Ishikawa (cell line): ENCODE data around the gene BFSP1.

Source experiments
- CEBPB ChIP-seq: IDR thresholded peaks from 2 replicates; pipeline ENCODE4 v1.6.1; 2012
- CREB1 ChIP-seq: IDR thresholded peaks from 2 replicates; pipeline ENCODE4 v1.6.1; 2012; ENCODE audit warnings: low read depth
- EP300 ChIP-seq: IDR thresholded peaks from 2 replicates; pipeline ENCODE4 v1.6.1; 2012; ENCODE audit warnings: borderline replicate concordance
- MAX ChIP-seq: IDR thresholded peaks from 2 replicates; pipeline ENCODE4 v1.6.1; 2012
- NFIC ChIP-seq: IDR thresholded peaks from 2 replicates; pipeline ENCODE4 v1.6.1; 2012
- RAD21 ChIP-seq: IDR thresholded peaks from 2 replicates; pipeline ENCODE4 v1.6.1; 2012; ENCODE audit warnings: low read depth
- REST ChIP-seq: IDR thresholded peaks from 2 replicates; pipeline ENCODE4 v1.6.1; 2012; ENCODE audit warnings: low read depth, mild to moderate bottlenecking
- TAF1 ChIP-seq: IDR thresholded peaks from 2 replicates; pipeline ENCODE4 v1.6.1; 2012; ENCODE audit warnings: low read depth, mild to moderate bottlenecking
- TCF12 ChIP-seq: IDR thresholded peaks from 2 replicates; pipeline ENCODE4 v1.6.1; 2012; ENCODE audit warnings: low read depth
- TEAD4 ChIP-seq: IDR thresholded peaks from 2 replicates; pipeline ENCODE4 v1.6.1; 2012
- USF1 ChIP-seq: IDR thresholded peaks from 2 replicates; pipeline ENCODE4 v1.6.1; 2012
- YY1 ChIP-seq: IDR thresholded peaks from 2 replicates; pipeline ENCODE4 v1.6.1; 2012; ENCODE audit warnings: low read depth
- ZBTB7A ChIP-seq: IDR thresholded peaks from 2 replicates; pipeline ENCODE4 v1.6.1; 2012; ENCODE audit warnings: low read depth

GRCh38 chr20:17482536-17482935 is 48.6 kb downstream of the BFSP1 start:
- TF ChIP-seq TEAD4 (no peak), REST (no peak), TAF1 (no peak), EP300 (no peak), NFIC (no peak), USF1 (no peak), CREB1 (no peak), YY1 (no peak), CEBPB (no peak), MAX (no peak), RAD21 (no peak), TCF12 (no peak), ZBTB7A (no peak)
